ENCODE measurements around the gene ANXA10. TPM values are rescaled to one million over a fixed set of nuclear protein-coding genes. Genes with fewer than 3 reads are reported as not detected.

ANXA10 gene
- total RNA-seq, 1 experiment from 2014 or later: 50.8 TPM

Other genes with a start within 250 kb of the ANXA10 start
- 0.89 and 3.6 TPM in 2 replicates for gene DDX60, start 226.2 kb downstream of the ANXA10 start, total RNA-seq (2014; rRNA removed; shearing (Covaris generic))